Loucy (cell line): ENCODE data around the gene EXOC3L2.

ENCODE experiments used
- H2AFZ ChIP-seq: fragments of 200-600 bp; sonication (generic); 2 replicates; pipeline ENCODE4 v1.6.0; 2016; ENCODE audit warnings: antibody characterized with exemption, mild to moderate bottlenecking, low read length, moderate library complexity
- H3F3A ChIP-seq: fragments of 200-600 bp; 2 replicates; pipeline ENCODE4 v1.6.0; 2016; ENCODE audit warnings: antibody characterized with exemption, low read depth, mild to moderate bottlenecking
- H3K27me3 ChIP-seq: fragments of 200-600 bp; sonication (generic); 2 replicates; pipeline ENCODE4 v1.6.1; 2014; ENCODE audit warnings: low read length, mild to moderate bottlenecking; ENCODE audit not compliant: insufficient read depth, poor library complexity, severe bottlenecking
- H3K36me3 ChIP-seq: fragments of 200-600 bp; sonication (generic); 2 replicates; pipeline ENCODE4 v1.6.1; 2016; ENCODE audit warnings: low read length; ENCODE audit not compliant: insufficient read depth
- H3K4me1 ChIP-seq: fragments of 200-600 bp; sonication (generic); 2 replicates; pipeline ENCODE4 v1.5.1; 2014; ENCODE audit warnings: low read length, mild to moderate bottlenecking; ENCODE audit not compliant: insufficient read depth, poor library complexity, severe bottlenecking
- H3K4me2 ChIP-seq: fragments of 200-600 bp; sonication (generic); 2 replicates; pipeline ENCODE4 v1.6.0; 2014; ENCODE audit warnings: antibody characterized with exemption, low read length, low read depth, mild to moderate bottlenecking; ENCODE audit not compliant: poor library complexity, severe bottlenecking
- H3K4me3 ChIP-seq: fragments of 200-600 bp; sonication (generic); 2 replicates; pipeline ENCODE4 v1.5.1; 2014; ENCODE audit warnings: low read length, mild to moderate bottlenecking, mixed read lengths; ENCODE audit not compliant: poor library complexity, severe bottlenecking
- H3K79me2 ChIP-seq: fragments of 200-600 bp; sonication (generic); 2 replicates; pipeline ENCODE4 v1.6.1; 2014; ENCODE audit warnings: low read length; ENCODE audit not compliant: insufficient read depth
- H3K9ac ChIP-seq: fragments of 200-600 bp; sonication (generic); 2 replicates; pipeline ENCODE4 v1.6.0; 2014; ENCODE audit warnings: mild to moderate bottlenecking, low read depth, low read length, moderate library complexity; ENCODE audit not compliant: poor library complexity, severe bottlenecking
- H3K9me2 ChIP-seq: fragments of 200-600 bp; sonication (generic); replicated peaks from 2 replicates; pipeline ENCODE4 v1.6.1; 2016; ENCODE audit warnings: low read depth, low read length, mixed read lengths
- H3K9me3 ChIP-seq: fragments of 200-600 bp; sonication (generic); 2 replicates; pipeline ENCODE4 v1.6.1; 2014; ENCODE audit warnings: mild to moderate bottlenecking, antibody characterized with exemption, low read length, low read depth; ENCODE audit not compliant: insufficient read depth
- H4K20me1 ChIP-seq: fragments of 200-600 bp; sonication (generic); 2 replicates; pipeline ENCODE4 v1.6.0; 2014; ENCODE audit warnings: antibody characterized with exemption, low read length, mild to moderate bottlenecking; ENCODE audit not compliant: insufficient read depth, poor library complexity, severe bottlenecking
- CTCF ChIP-seq: fragments of 200-600 bp; sonication (generic); conservative IDR thresholded peaks from 2 replicates; pipeline ENCODE4 v1.5.1; 2014; ENCODE audit warnings: mild to moderate bottlenecking, antibody characterized with exemption, low read length
- EZH2phosphoT487 ChIP-seq: fragments of 200-600 bp; IDR thresholded peaks from 2 replicates; pipeline ENCODE4 v1.6.1; 2018; ENCODE audit warnings: antibody characterized with exemption, mild to moderate bottlenecking, moderate library complexity, borderline replicate concordance

EXOC3L2 gene

GRCh38 chr19:45179072-45179891 is 65.9 kb downstream of the EXOC3L2 start:
- Histone ChIP-seq H3K4me3 (peak overlapping the region; percentile 79), H3K4me1 (peaks cover 5% of the 10 kb centered on the region), H3K9ac (peak overlapping the region; percentile 77), H3K79me2 (peaks cover 33% of the 10 kb centered on the region; the same call in 1 of the 2 replicates), H2AFZ (peak overlapping the region; percentile 83), H3K27me3 (no peaks in the 10 kb centered on the region), H3K4me2 (peak overlapping the region; percentile 78), H4K20me1 (peaks cover 4% of the 10 kb centered on the region), H3K36me3 (no peaks in the 10 kb centered on the region), H3K9me3 (no peaks in the 10 kb centered on the region), H3K9me2 (no peaks in the 10 kb centered on the region), H3F3A (no peaks in the 10 kb centered on the region)
- TF ChIP-seq EZH2phosphoT487 (no peak), CTCF (no peak)

GRCh38 chr19:45178262-45179071 is 66.7 kb downstream of the EXOC3L2 start, which contains the start of gene BLOC1S3:
BLOC1S3 (plus strand) TSS chr19:45178784; CDS start chr19:45179297, 513 bp downstream.
- Histone ChIP-seq H3K4me1 (peaks cover 9% of the 10 kb centered on the region), H3K9me3 (no peaks in the 10 kb centered on the region), H2AFZ (peak within 1 kb of the TSS; percentile 83), H3K9me2 (no peaks in the 10 kb centered on the region), H3K27me3 (no peaks in the 10 kb centered on the region), H3K4me3 (peak within 1 kb of the TSS; percentile 95), H3F3A (no peaks in the 10 kb centered on the region), H3K36me3 (no peaks in the 10 kb centered on the region), H3K4me2 (peak within 1 kb of the TSS; percentile 92), H3K79me2 (peaks cover 33% of the 10 kb centered on the region; the same call in 1 of the 2 replicates), H4K20me1 (peaks cover 4% of the 10 kb centered on the region), H3K9ac (peak within 1 kb of the TSS; percentile 91)
- peak; percentile 45 for TF ChIP-seq CTCF
- TF ChIP-seq EZH2phosphoT487, result no peak

- peak within 1 kb of the TSS; percentile 95 for H3K4me3 ChIP-seq
- no peaks in the 10 kb centered on the region for H3K36me3 ChIP-seq
- H4K20me1 ChIP-seq, result peaks cover 4% of the 10 kb centered on the region
- H3K4me1 ChIP-seq, result peaks cover 12% of the 10 kb centered on the region
- peak within 1 kb of the TSS; percentile 91 for H3K9ac ChIP-seq
- peak within 1 kb of the TSS; percentile 92 for H3K4me2 ChIP-seq
- no peaks in the 10 kb centered on the region for H3K9me2 ChIP-seq
- no peaks in the 10 kb centered on the region for H3F3A ChIP-seq
- TF ChIP-seq EZH2phosphoT487, result no peak
- no peak for TF ChIP-seq CTCF
- peak within 1 kb of the TSS; percentile 83 for H2AFZ ChIP-seq
- no peaks in the 10 kb centered on the region for H3K9me3 ChIP-seq
- H3K79me2 ChIP-seq, result peaks cover 33% of the 10 kb centered on the region; the same call in 1 of the 2 replicates
- H3K27me3 ChIP-seq, result no peaks in the 10 kb centered on the region
These were observed 67.4 kb downstream of the EXOC3L2 start, which contains the start of gene TRAPPC6A for GRCh38 chr19:45177817-45178261. TRAPPC6A (minus strand) TSS chr19:45178237; CDS start chr19:45178218, 19 bp downstream.
